ENCODE results near the gene PRCP. TPM values are rescaled to one million over a fixed set of nuclear protein-coding genes. Genes with fewer than 3 reads are reported as not detected.

The PRCP gene
- total RNA-seq, 1 donor from 2014 or later: 62.0 TPM

DNA sequence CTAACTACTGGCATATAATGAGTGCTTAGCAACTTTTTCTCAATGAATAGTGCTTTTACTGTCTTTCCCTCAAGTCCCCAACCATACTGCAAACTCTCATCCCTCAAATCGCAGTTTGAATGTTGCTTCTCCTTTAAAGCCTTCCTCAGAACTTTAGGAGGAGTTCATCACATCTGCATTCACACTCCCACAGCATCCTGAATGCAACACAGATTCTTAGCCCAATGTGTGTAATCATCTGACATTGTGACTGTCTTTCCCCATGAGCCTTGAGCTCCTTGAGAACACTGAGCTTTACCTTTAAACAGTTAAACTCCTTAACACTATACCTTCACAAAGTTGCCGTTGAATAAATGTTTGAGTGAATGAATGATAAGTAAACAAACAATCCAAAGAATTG, 84.8 kb downstream of the PRCP start:
- H3K9me3 ChIP-seq (ENCODE audit: insufficient read depth, low read depth, low read length): no peaks in the 10 kb centered on the region
- no peaks in the 10 kb centered on the region for H3K79me2 ChIP-seq (ENCODE audit: insufficient read depth, low read length)
- H3K9ac ChIP-seq (ENCODE audit: low read length): no peak overlapping the region
- no peak overlapping the region for H3K4me2 ChIP-seq (ENCODE audit: low read length)
- no peaks in the 10 kb centered on the region for H3K4me1 ChIP-seq (ENCODE audit: insufficient read depth, low read length)
- H3K4me1 Mint-ChIP-seq (ENCODE audit: low read depth, unreplicated experiment): peaks cover 2% of the 10 kb centered on the region
- no peak overlapping the region for H3K4me3 Mint-ChIP-seq (ENCODE audit: unreplicated experiment)
- no peak overlapping the region for H3K4me3 ChIP-seq (ENCODE audit: insufficient read depth, low read depth, low read length)
- DNase-seq (ENCODE audit: low read depth): no peak
- peaks cover 1% of the 10 kb centered on the region for H3K9me3 Mint-ChIP-seq (ENCODE audit: unreplicated experiment)
- no peak for FAIRE-seq
- no peaks in the 10 kb centered on the region for H4K20me1 ChIP-seq (ENCODE audit: insufficient read depth, low read length)
- H3K36me3 Mint-ChIP-seq (ENCODE audit: low read depth, unreplicated experiment): no peaks in the 10 kb centered on the region
- H3K27ac Mint-ChIP-seq (ENCODE audit: unreplicated experiment): no peak overlapping the region
- no peak overlapping the region for H2AFZ ChIP-seq (ENCODE audit: low read depth, low read length)
- H3K27me3 Mint-ChIP-seq (ENCODE audit: low read depth, unreplicated experiment): no peaks in the 10 kb centered on the region
- H3K27ac ChIP-seq (ENCODE audit: low read depth, low read length): no peak overlapping the region
- TF ChIP-seq, protein P1, sequence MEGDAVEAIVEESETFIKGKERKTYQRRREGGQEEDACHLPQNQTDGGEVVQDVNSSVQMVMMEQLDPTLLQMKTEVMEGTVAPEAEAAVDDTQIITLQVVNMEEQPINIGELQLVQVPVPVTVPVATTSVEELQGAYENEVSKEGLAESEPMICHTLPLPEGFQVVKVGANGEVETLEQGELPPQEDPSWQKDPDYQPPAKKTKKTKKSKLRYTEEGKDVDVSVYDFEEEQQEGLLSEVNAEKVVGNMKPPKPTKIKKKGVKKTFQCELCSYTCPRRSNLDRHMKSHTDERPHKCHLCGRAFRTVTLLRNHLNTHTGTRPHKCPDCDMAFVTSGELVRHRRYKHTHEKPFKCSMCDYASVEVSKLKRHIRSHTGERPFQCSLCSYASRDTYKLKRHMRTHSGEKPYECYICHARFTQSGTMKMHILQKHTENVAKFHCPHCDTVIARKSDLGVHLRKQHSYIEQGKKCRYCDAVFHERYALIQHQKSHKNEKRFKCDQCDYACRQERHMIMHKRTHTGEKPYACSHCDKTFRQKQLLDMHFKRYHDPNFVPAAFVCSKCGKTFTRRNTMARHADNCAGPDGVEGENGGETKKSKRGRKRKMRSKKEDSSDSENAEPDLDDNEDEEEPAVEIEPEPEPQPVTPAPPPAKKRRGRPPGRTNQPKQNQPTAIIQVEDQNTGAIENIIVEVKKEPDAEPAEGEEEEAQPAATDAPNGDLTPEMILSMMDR (IDR thresholded peaks at IDR 0.05; ENCODE audit: insufficient read depth, low read depth, low read length): no peak
- TF ChIP-seq EZH2 (IDR thresholded peaks at IDR 0.05; ENCODE audit: insufficient read depth, low read length): no peak
- no peaks in the 10 kb centered on the region for H3K36me3 ChIP-seq (ENCODE audit: insufficient read depth, low read length)
- no peaks in the 10 kb centered on the region for H3K27me3 ChIP-seq (ENCODE audit: insufficient read depth, low read length)

DNA sequence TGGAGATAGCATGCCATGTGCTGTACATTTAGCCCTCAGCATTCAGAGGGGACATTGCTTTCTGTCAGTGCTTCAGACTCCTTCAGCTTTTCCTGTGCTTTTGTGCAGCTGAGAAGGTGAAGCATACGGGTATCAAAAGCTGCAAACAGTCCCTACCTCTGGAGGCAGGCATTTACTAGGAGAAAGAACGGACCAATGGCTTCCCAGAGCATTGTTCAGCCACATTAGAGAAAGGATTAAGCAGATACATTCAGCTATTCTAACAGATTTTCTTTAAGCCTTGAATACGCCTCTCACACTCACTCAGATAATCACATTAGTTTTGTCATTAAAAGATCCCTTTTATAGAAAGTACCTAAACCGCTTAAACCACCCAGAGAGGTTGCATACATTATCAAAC, 85.9 kb downstream of the PRCP start:
- Histone ChIP-seq H3K36me3 (ENCODE audit: insufficient read depth, low read length) (no peaks in the 10 kb centered on the region), H4K20me1 (ENCODE audit: insufficient read depth, low read length) (no peaks in the 10 kb centered on the region), H3K4me3 (ENCODE audit: insufficient read depth, low read depth, low read length) (no peak overlapping the region), H2AFZ (ENCODE audit: low read depth, low read length) (no peak overlapping the region), H3K79me2 (ENCODE audit: insufficient read depth, low read length) (no peaks in the 10 kb centered on the region), H3K27ac (ENCODE audit: low read depth, low read length) (no peak overlapping the region), H3K4me2 (ENCODE audit: low read length) (no peak overlapping the region), H3K4me1 (ENCODE audit: insufficient read depth, low read length) (no peaks in the 10 kb centered on the region), H3K27me3 (ENCODE audit: insufficient read depth, low read length) (no peaks in the 10 kb centered on the region), H3K9ac (ENCODE audit: low read length) (no peak overlapping the region), H3K9me3 (ENCODE audit: insufficient read depth, low read depth, low read length) (no peaks in the 10 kb centered on the region)
- TF ChIP-seq EZH2 (IDR thresholded peaks at IDR 0.05; ENCODE audit: insufficient read depth, low read length): no peak
- TF ChIP-seq, protein P1 (IDR thresholded peaks at IDR 0.05; ENCODE audit: insufficient read depth, low read depth, low read length): no peak
- no peaks in the 10 kb centered on the region for H3K27me3 Mint-ChIP-seq (ENCODE audit: low read depth, unreplicated experiment)
- H3K27ac Mint-ChIP-seq (ENCODE audit: unreplicated experiment): no peak overlapping the region
- DNase-seq (ENCODE audit: low read depth) (no peak), FAIRE-seq (no peak)
- no peaks in the 10 kb centered on the region for H3K36me3 Mint-ChIP-seq (ENCODE audit: low read depth, unreplicated experiment)
- H3K9me3 Mint-ChIP-seq (ENCODE audit: unreplicated experiment): peaks cover 1% of the 10 kb centered on the region
- H3K4me1 Mint-ChIP-seq (ENCODE audit: low read depth, unreplicated experiment): peaks cover 2% of the 10 kb centered on the region
- no peak overlapping the region for H3K4me3 Mint-ChIP-seq (ENCODE audit: unreplicated experiment)

DNA sequence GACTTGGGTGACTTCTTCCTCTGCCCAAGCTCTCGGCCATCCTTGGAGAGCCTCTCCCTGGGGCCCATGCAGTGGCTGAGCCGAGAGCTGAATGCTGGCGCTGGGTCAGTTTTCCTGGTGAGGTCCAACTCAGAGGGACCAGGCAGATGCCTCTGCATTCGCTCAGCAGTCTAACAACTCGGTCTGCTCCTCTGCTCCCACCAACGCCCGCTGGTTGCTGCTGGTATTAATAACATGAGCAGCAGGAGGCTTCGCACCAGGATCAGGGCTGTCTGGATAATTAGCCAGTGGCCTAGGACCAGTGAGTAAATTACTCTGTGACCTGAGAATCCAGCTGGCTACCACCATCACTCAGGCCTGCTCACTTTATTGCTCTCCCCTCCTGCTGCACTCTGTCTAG, 88.9 kb downstream of the PRCP start:
- Histone ChIP-seq H3K4me2 (ENCODE audit: low read length) (no peak overlapping the region), H3K9ac (ENCODE audit: low read length) (no peak overlapping the region), H3K79me2 (ENCODE audit: insufficient read depth, low read length) (no peaks in the 10 kb centered on the region), H2AFZ (ENCODE audit: low read depth, low read length) (no peak overlapping the region), H4K20me1 (ENCODE audit: insufficient read depth, low read length) (no peaks in the 10 kb centered on the region), H3K4me1 (ENCODE audit: insufficient read depth, low read length) (no peaks in the 10 kb centered on the region), H3K27ac (ENCODE audit: low read depth, low read length) (no peak overlapping the region), H3K9me3 (ENCODE audit: insufficient read depth, low read depth, low read length) (no peaks in the 10 kb centered on the region), H3K27me3 (ENCODE audit: insufficient read depth, low read length) (no peaks in the 10 kb centered on the region), H3K36me3 (ENCODE audit: insufficient read depth, low read length) (no peaks in the 10 kb centered on the region), H3K4me3 (ENCODE audit: insufficient read depth, low read depth, low read length) (no peak overlapping the region)
- H3K36me3 Mint-ChIP-seq (ENCODE audit: low read depth, unreplicated experiment): no peaks in the 10 kb centered on the region
- no peaks in the 10 kb centered on the region for H3K27me3 Mint-ChIP-seq (ENCODE audit: low read depth, unreplicated experiment)
- H3K27ac Mint-ChIP-seq (ENCODE audit: unreplicated experiment): no peak overlapping the region
- peaks cover 2% of the 10 kb centered on the region for H3K4me1 Mint-ChIP-seq (ENCODE audit: low read depth, unreplicated experiment)
- no peak for FAIRE-seq
- TF ChIP-seq, protein P1 (IDR thresholded peaks at IDR 0.05; ENCODE audit: insufficient read depth, low read depth, low read length): no peak
- no peak for TF ChIP-seq EZH2 (IDR thresholded peaks at IDR 0.05; ENCODE audit: insufficient read depth, low read length)
- no peak overlapping the region for H3K4me3 Mint-ChIP-seq (ENCODE audit: unreplicated experiment)
- no peak for DNase-seq (ENCODE audit: low read depth)
- peaks cover 1% of the 10 kb centered on the region for H3K9me3 Mint-ChIP-seq (ENCODE audit: unreplicated experiment)

Data from astrocyte (in vitro differentiated cells and primary cell).